GM19328 (cell line): ENCODE results near the gene CABS1.

ENCODE experiments used
- ATAC-seq: cut with Tn5 transposase; IDR thresholded peaks from one replicate; pipeline ENCODE4 v1.9.1; 2021; ENCODE audit warnings: mild to moderate bottlenecking, moderate library complexity; ENCODE audit not compliant: unreplicated experiment

Gene CABS1

DNA sequence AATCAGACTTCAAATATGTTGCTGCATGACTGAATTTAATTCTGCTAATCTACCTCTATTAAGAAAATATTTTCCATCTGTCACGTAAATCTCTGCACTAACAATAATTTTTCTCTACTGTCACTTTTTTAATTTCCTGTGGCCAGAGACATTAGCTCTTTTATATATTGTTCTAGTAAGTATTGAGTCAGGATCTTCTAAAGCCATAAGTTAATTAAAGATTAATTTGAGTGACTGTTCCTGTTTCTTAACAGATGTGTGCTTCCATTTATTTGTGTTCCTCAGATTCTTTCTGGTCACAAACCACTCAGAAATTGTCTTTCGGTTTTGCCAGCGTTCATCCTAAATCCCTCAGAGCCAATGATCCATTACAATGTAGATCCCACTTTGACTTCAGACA, 45.8 kb downstream of the CABS1 start:
- ATAC-seq, result no peak

DNA sequence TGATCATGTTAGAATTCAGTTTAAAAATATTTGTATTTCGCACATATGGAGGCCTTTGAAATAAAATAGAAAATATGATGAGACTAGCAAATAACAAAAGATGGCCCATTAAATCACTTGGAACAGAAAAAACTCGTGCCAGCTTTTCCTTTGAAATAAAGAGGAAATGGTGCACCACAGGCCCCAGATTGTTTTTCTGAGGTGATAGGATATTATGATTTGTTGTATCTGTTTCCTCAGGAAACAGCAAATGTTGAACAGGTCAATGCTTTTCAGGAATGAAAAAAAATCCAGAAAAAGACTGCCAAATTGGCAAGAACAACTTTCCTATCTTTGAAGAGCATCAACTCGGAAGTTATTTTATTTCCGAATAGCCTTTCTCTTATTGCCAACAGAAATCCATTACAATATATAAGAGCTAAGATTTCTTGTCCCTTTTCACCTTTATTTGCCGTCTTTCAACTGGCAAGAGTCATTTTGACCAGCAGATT, 48.0 kb downstream of the CABS1 start, which contains the start of gene SMR3B:
TSS of gene SMR3B (plus strand) at position 441 of the 491 bp plus-strand sequence. CDS start 1,380 bp downstream, outside the sequence.
- no peak for ATAC-seq
